GM13977 (cell line): ENCODE data around the gene FMO2.

Experiments
- DNase-seq: peaks from one replicate; pipeline ENCODE4 v3.0.0; 2012; ENCODE audit warnings: low spot score
- CTCF ChIP-seq: IDR thresholded peaks from 2 replicates; pipeline ENCODE4 v1.5.1; 2012; ENCODE audit warnings: mild to moderate bottlenecking, control low read depth; ENCODE audit not compliant: insufficient read depth; ENCODE audit errors: extremely low read depth, missing control alignments
- in situ Hi-C: fragments of 300-500 bp; cut with MboI; formaldehyde crosslinking; loops from one replicate; pipeline ENCODE4 v1.12.0; 2022; ENCODE audit warnings: low sequenced_read_pairs, low pct_unique_long_range_greater_than_20kb, mixed read lengths, inconsistent platforms; ENCODE audit not compliant: unreplicated experiment

Gene FMO2

GRCh38 chr1:171204296-171204695 is 19.2 kb downstream of the FMO2 start:
- DNase-seq = no peak
- TF ChIP-seq CTCF = no peak
- in situ Hi-C loops = no loop called here

GRCh38 chr1:171206204-171206977 is 21.3 kb downstream of the FMO2 start:
- DNase-seq = no peak
- in situ Hi-C loops = no loop called here
- no peak for TF ChIP-seq CTCF

- TF ChIP-seq CTCF = no peak
- DNase-seq = no peak
- in situ Hi-C loops = no loop called here
Measured at GRCh38 chr1:171206978-171207355, 21.9 kb downstream of the FMO2 start.

GRCh38 chr1:171207377-171207776 is 22.3 kb downstream of the FMO2 start:
- no peak for TF ChIP-seq CTCF
- no peak for DNase-seq
- in situ Hi-C loops = no loop called here

GRCh38 chr1:171210355-171210754 is 25.3 kb downstream of the FMO2 start:
- in situ Hi-C loops = no loop called here
- TF ChIP-seq CTCF = no peak
- DNase-seq = no peak

GRCh38 chr1:171212607-171213351 is 27.7 kb downstream of the FMO2 start:
- no peak for TF ChIP-seq CTCF
- in situ Hi-C loops = no loop called here
- DNase-seq = no peak
